Measurements from ENCODE around the gene SELENOM.
"Not testable (repeated sequence)": the region's sequence is repeated elsewhere in the genome, so short reads cannot be mapped to it uniquely, and the experiment has no call there.

SELENOM gene

DNA sequence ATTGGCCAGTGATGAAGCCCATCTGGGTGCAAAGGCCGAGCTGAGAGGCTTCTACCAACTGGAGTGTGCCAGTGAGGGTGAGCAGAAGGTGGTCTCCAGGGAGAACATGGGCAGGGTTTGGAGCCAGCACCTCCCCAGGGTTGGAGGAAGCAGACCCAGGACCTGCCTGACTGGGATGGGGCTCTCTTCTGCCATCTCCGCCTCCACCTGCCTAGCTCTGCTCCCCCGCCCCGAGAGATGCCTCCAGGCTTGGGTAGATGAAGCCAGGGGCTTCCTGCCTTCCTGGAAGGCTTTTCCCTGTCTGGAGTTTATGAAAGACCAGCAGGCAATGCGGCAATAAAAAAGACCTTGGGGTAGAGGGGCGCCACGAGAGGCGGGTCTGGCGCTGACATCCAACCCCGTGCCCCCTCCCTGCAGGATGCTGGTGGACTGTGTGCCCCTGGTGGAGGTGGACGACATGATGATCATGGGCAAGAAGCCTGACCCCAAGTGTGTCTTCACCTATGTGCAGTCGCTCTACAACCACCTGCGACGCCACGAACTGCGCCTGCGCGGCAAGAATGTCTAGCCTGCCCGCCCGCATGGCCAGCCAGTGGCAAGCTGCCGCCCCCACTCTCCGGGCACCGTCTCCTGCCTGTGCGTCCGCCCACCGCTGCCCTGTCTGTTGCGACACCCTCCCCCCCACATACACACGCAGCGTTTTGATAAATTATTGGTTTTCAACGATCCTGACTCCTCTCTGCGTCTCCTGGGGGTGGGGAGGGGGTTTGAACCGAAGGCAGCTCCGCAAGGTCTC lies 3.3 kb downstream of the SELENOM start:
- no peak for DNase-seq

DNA sequence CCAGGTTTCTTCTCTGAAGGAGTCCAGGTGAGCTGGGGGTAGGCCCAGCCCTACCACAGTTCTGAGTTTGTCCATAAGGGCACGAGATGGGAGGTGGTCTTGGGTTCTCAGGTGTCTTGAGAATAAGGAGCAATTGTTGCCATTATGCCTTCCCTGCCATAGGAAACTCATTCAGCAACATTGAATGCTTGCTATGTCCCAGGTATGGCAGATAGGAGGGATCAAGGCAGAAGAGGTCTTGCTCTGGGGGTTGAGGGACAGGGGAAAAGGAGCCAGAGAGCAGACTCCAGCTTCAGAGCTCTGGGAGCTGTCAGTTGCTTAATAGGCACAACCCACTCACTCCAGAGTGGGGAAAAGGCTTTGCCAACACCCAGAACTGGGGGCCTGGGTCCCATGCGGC lies 4.3 kb downstream of the SELENOM start:
- no peak for DNase-seq

DNA sequence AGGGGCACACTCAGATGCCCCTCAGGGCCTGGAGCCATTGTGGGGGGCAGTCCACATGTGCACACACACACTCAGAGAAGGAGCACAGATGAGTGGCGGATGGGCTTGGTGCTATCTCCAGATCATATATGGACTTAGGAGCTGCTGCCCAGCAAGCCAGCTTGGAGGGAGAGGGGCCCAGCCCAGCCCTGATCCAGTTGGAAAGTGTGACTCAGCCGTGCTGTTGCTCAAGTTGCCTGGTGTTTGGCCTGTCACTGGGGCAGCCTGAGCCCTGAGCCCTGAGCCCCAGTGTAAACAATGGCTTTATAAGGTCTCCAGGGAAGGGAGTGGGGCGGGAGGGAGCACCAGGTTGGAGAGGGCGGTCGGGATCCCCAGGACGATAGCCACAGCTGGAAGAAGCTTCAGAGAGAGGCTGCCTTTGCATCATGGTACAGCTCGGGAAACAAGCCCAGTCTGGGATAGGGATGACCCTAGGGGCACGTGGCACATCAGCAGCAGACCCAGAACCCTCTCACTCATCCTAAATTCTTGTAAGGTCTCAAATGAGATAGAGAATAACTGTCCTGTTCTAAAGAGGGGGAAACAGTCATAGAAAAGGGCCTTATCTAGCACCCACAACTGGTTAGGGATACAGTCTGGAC lies 4.8 kb downstream of the SELENOM start:
- no peak for DNase-seq

DNA sequence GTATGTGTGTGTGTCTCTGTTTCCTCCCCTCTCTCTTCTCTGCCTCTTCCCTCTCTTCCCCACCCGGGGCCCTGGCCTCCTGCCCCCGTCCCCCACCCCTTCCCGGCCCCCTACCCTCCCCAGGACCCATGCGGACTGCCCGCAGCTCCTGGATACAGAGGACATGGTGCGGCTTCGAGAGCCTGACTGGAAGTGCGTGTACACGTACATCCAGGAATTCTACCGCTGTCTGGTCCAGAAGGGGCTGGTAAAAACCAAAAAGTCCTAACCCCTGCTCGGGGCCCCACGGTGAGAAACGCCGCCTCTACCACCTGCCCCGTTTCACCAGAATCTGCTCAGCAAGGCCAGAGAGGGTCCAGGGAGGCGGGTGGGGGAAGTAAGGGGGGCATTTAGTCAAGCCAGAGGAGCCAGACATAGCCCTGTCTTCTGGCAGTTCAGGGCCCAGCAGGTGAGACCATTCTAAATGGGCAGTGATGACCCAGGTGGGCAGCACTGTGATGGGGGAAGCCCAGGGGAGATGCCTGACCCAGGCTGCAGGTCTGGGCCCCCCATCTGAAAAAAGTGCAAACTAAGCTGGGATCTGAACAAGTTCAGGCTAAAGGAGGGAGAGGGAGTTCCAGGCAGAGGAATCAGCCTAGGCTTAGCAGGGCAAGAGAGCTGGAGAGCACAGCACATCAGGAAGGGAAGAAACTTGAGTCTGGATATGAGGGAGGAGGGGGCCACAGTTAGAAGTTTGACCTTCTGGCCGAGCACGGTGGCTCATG lies 6.4 kb downstream of the SELENOM start:
- no peak for DNase-seq

DNA sequence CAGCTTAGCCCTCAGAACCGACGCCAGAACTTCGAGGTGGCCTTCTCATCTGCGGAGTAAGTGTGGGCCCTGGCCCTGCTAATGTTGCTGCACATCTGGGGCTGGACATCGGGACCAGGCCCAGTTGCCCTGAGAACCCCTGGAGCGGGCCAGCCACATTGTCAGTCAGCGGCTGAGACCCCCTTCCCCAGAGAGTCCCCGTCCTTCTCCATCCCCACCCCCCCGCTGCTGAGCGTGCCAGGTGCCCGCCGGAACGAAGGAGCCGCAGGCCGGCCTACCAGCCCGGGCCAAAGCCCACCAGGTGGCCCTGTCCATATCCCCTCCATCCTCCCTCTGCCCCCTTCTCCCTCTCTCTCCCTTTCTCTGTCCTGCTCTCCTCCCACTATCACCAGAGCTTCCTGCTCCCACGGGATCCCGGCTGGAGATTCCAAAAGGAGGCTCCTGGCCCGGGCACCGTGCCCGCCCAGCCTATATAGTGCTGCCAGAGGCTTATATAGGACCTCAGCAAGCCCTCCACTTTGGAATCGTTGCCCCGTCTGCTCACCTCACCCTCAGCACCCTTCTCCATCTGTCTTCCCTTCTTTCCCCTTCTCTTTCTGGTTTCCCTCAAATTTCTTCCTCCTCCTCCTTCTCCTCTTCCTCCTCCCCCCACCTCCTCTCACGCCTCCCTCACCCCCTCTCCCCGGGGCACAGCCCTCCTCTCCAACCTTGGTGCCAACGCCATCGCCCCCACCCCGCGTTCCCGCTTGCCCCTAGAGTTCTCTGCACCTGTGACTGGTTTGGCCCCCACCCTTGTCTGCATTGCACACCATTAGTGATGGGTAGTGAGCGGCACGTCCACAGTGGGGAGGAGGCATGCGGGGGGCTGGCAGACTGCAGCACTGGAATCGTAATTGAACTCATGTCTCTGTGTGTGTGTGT lies 7.3 kb downstream of the SELENOM start:
- no peak for DNase-seq

- no peak for DNase-seq
Observed at GRCh38 chr22:31099386-31099785, 8.0 kb downstream of the SELENOM start.

DNA sequence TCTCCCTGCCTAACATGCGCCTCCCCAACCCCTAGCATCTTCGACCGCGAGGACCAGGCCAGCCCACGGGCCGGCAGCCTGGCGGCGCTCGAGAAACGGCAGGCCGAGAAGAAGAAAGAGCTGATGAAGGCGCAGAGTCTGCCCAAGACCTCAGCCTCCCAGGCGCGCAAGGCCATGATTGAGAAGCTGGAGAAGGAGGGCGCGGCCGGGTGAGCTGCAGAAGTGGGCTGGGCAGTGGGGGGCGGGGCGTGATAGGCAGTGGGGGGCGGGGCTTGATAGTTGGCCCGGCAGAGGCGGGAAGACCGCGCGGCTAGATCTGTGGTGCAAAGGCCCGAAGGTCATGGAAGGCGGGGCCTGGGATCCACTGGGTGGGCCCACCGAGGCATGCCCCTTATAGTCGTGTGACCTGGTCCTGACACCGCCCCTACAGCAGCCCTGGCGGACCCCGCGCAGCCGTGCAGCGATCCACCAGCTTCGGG lies 8.7 kb downstream of the SELENOM start:
- no peak for DNase-seq

GRCh38 chr22:31097941-31098631 lies 9.3 kb downstream of the SELENOM start:
- DNase-seq: no peak

DNA sequence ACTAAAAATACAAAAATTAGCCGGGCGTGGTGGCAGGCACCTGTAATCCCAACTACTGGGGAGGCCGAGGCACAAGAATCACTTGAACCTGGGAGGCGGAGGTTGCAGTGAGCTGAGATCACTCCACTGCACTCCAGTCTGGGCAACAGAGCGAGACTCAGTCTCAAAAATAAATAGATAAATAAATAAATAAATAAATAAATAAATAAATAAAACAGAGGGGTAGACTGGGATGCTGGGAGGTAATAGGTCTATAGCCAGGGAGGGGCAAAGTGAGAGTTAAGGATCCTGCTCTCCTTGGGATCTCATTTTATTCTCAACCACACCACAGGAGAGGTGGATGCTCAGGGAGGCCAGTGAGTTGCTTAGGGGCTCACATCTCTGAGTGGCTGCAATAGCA lies 9.8 kb downstream of the SELENOM start:
- not testable (repeated sequence) for DNase-seq

GRCh38 chr22:31096657-31097279 lies 10.6 kb downstream of the SELENOM start:
- DNase-seq: no peak

- no peak for DNase-seq
Observed at GRCh38 chr22:31095637-31096249, 11.6 kb downstream of the SELENOM start.

GRCh38 chr22:31094741-31095140 lies 12.6 kb downstream of the SELENOM start:
- DNase-seq: no peak

DNA sequence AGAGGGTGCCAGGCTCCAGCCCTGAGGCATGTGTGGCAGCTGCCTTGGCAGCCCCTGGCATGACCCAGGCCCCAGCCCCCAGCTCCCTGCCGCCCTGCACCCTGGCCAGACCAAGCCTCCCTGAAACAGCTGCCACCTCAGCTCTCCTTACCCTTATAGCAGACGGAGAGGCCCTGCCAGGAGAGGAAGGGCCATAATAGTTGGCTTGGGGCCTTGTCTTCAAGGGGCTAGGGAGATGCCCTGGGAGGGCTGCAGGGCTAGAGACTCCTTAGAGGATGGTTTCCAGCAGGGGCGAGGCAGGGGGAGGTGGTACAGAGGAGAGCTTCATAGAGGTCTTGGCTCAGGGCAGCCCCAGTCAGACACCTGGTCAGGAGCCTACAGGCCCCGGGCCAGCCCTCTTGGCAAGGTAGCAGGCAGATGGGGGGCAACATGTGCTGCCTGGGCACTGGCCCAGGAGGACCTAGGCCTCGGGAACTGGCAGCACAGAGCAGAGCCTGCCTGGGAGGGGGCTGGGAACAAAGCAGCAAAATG lies 13.3 kb downstream of the SELENOM start:
- DNase-seq: no peak

- no peak for DNase-seq
Observed at GRCh38 chr22:31093086-31093850, 14.1 kb downstream of the SELENOM start.

DNA sequence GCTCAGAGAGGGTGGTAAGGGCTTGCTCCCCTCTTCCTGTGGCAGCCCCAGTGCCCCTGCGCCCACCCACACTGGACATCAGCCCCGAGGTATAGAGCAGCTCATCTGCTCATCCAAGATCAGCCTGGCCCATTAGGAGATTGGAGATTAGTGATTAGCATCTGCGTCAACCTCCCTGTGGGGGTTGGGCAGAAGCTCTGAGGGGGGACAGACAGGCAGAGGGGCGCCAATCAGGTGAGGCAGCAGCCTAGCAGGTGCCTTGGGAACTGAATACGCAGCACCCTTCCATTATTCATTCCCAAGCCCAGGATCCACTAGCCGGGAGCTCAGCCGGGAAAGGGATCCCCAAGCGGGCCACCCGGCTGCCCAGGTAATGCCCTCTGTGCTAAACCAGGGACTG lies 15.2 kb downstream of the SELENOM start:
- DNase-seq: no peak

DNA sequence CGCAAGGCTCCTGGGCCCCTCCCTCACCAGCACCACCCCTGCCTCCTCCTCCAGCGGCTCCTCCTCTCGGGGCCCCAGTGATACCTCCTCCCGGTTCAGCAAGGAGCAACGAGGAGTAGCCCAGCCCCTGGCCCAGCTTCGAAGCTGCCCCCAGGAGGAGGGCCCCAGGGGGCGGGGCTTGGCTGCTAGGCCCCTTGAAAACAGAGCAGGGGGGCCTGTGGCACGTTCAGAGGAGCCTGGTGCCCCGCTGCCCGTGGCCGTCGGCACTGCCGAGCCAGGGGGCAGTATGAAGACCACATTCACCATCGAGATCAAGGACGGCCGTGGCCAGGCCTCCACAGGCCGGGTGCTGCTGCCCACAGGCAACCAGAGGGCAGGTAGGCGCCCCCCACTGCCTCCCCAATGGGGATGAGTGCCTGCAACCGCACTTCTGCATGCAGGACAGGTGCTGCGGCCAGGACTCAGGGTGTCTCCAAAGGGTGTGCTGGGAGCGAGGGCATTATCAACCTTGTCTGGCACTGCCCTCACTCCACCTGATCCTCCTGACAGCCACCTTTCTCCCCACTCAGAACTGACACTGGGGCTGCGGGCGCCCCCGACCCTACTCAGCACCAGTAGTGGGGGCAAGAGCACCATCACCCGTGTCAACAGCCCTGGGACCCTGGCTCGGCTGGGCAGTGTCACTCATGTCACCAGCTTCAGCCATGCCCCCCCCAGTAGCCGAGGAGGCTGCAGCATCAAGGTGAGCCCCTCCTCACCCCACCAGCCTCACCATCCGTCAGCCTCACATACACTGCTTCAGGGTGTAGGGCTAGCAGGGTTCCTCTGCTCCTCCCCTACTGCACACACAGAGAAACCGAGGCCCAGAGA lies 16.0 kb downstream of the SELENOM start:
- DNase-seq: no peak

DNA sequence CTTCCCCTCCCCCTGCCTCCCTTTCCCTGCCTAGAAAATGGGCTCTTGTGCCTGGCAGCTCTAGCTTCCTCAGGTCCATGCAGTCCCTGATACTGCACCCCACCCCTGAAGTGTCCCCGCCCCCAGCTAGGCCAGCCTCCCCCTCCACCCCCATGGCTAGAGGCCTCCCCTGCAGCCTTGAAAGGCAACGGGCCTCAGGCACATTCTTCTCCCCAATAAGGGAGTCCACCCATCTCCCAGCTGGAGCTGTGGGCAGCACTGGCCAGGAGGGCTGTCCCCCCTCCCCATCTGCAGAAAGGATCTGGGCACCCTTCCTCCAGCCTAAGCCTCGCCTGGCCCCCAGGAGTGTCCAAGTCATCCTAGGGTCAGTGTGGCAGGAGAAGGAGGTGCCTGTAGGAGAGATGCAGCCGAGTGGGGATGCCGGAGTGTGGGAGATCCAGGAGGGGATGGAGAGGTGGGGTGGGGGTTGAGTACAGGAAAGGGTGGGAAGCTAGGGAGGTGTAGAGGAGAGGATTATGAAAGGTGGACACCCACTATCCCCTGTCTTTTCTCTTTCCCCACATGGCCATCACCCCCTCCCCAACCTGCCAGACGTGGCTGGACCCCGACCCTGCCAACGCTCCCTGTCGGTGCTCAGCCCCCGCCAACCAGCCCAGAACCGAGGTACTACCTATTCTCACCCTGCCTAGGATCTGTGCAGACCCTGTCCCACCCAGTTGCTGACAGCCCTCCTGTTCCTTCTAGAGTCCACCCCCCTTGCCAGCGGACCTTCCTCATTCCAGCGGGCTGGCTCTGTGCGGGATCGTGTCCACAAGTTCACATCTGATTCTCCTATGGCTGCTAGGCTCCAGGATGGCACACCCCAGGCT lies 16.9 kb downstream of the SELENOM start:
- DNase-seq: no peak
